OCI-LY3 (cell line): ENCODE data around the gene IGF2BP3.
A peak's percentile ranks its signal among the peaks of the same experiment; 100 is the strongest.

Experiments
- H2AFZ ChIP-seq: fragments of 200-600, 300-600 bp; shearing (Covaris generic); 2 replicates; pipeline ENCODE4 v1.6.0; 2014; ENCODE audit warnings: antibody characterized with exemption, low read depth, low read length
- H3K27ac ChIP-seq: fragments of 200-600, 300-600 bp; sonication (generic); 2 replicates; pipeline ENCODE4 v1.5.1; 2014; ENCODE audit warnings: mild to moderate bottlenecking, low read length, moderate library complexity, mixed read lengths
- H3K27me3 ChIP-seq: fragments of 200-600, 300-600 bp; sonication (generic); 2 replicates; pipeline ENCODE4 v1.6.1; 2014; ENCODE audit warnings: low read depth, low read length, mixed read lengths
- H3K36me3 ChIP-seq: fragments of 200-600, 300-600 bp; sonication (generic); replicated peaks from 2 replicates; pipeline ENCODE3; 2014; ENCODE audit warnings: low read depth, low read length, mixed read lengths
- H3K4me1 ChIP-seq: fragments of 300-600, 200-600 bp; sonication (generic); 2 replicates; pipeline ENCODE4 v1.6.1; 2014; ENCODE audit warnings: low read length, mixed read lengths
- H3K4me2 ChIP-seq: fragments of 200-600, 300-600 bp; sonication (generic); 2 replicates; pipeline ENCODE4 v1.6.1; 2014; ENCODE audit warnings: low read length, mixed read lengths
- H3K4me3 ChIP-seq: fragments of 300-600, 200-600 bp; sonication (generic); 2 replicates; pipeline ENCODE4 v1.5.1; 2014; ENCODE audit warnings: antibody characterized with exemption, mild to moderate bottlenecking, low read length, moderate library complexity
- H3K79me2 ChIP-seq: fragments of 300-600, 200-600 bp; shearing (Covaris generic); 2 replicates; pipeline ENCODE4 v1.6.1; 2014; ENCODE audit warnings: mild to moderate bottlenecking, low read length, mixed read lengths
- H3K9ac ChIP-seq: fragments of 300-600, 200-600 bp; shearing (Covaris generic); 2 replicates; pipeline ENCODE4 v1.6.0; 2014; ENCODE audit warnings: mild to moderate bottlenecking, low read length, moderate library complexity
- H3K9me3 ChIP-seq: fragments of 200-600, 300-600 bp; shearing (Covaris generic); 2 replicates; pipeline ENCODE4 v1.6.1; 2014; ENCODE audit warnings: low read length, mixed read lengths; ENCODE audit not compliant: insufficient read depth
- H4K20me1 ChIP-seq: fragments of 200-600, 300-600 bp; sonication (generic); 2 replicates; pipeline ENCODE4 v1.6.1; 2016; ENCODE audit warnings: low read length, mixed read lengths; ENCODE audit not compliant: insufficient read depth
- CTCF ChIP-seq: fragments of 200-600, 300-600 bp; sonication (generic); IDR thresholded peaks from 2 replicates; pipeline ENCODE4 v1.5.1; 2014; ENCODE audit warnings: antibody characterized with exemption, low read length, low read depth
- EZH2phosphoT487 ChIP-seq: fragments of 200-600 bp; shearing (Covaris generic); IDR thresholded peaks from 2 replicates; pipeline ENCODE4 v1.6.1; 2018; ENCODE audit warnings: antibody characterized with exemption, mixed run types, low read depth

Gene IGF2BP3

GRCh38 chr7:23476286-23477156, 6.2 kb upstream of the IGF2BP3 start:
- Histone ChIP-seq H3K27ac (no peak overlapping the region), H2AFZ (no peak overlapping the region), H3K79me2 (peaks cover 46% of the 10 kb centered on the region), H3K9me3 (no peaks in the 10 kb centered on the region), H3K27me3 (no peaks in the 10 kb centered on the region), H3K4me2 (peak overlapping the region; percentile 76), H3K36me3 (no peaks in the 10 kb centered on the region), H3K4me3 (peak overlapping the region; percentile 93; the same call in 1 of the 2 replicates), H3K9ac (peak overlapping the region; percentile 91), H4K20me1 (no peaks in the 10 kb centered on the region), H3K4me1 (peaks cover 16% of the 10 kb centered on the region; the same call in 1 of the 2 replicates)
- TF ChIP-seq CTCF, result no peak

GRCh38 chr7:23475576-23475839, 5.2 kb upstream of the IGF2BP3 start:
- no peaks in the 10 kb centered on the region for H3K9me3 ChIP-seq
- H2AFZ ChIP-seq, result no peak overlapping the region
- peak overlapping the region; percentile 87 for H3K27ac ChIP-seq
- peak overlapping the region; percentile 93 for H3K4me3 ChIP-seq
- no peaks in the 10 kb centered on the region for H3K36me3 ChIP-seq
- TF ChIP-seq CTCF (no peak), EZH2phosphoT487 (no peak)
- H3K9ac ChIP-seq, result peak overlapping the region; percentile 91
- H4K20me1 ChIP-seq, result no peaks in the 10 kb centered on the region
- peak overlapping the region; percentile 76 for H3K4me2 ChIP-seq
- peaks cover 46% of the 10 kb centered on the region for H3K79me2 ChIP-seq
- H3K27me3 ChIP-seq, result no peaks in the 10 kb centered on the region
- peaks cover 16% of the 10 kb centered on the region; the same call in 1 of the 2 replicates for H3K4me1 ChIP-seq

- H3K4me2 ChIP-seq, result peak overlapping the region; percentile 76
- H3K4me3 ChIP-seq, result peak overlapping the region; percentile 93
- H3K9ac ChIP-seq, result peak overlapping the region; percentile 91
- H3K36me3 ChIP-seq, result no peaks in the 10 kb centered on the region
- H3K79me2 ChIP-seq, result peaks cover 48% of the 10 kb centered on the region
- H4K20me1 ChIP-seq, result no peaks in the 10 kb centered on the region
- peak overlapping the region; percentile 87 for H3K27ac ChIP-seq
- H3K9me3 ChIP-seq, result no peaks in the 10 kb centered on the region
- H2AFZ ChIP-seq, result peak overlapping the region; percentile 47; the same call in 1 of the 2 replicates
- peaks cover 16% of the 10 kb centered on the region; the same call in 1 of the 2 replicates for H3K4me1 ChIP-seq
- no peak for TF ChIP-seq CTCF
- TF ChIP-seq EZH2phosphoT487, result no peak
- no peaks in the 10 kb centered on the region for H3K27me3 ChIP-seq
Observed at GRCh38 chr7:23474829-23475575, 4.7 kb upstream of the IGF2BP3 start.
